Ureter (tissue), 1 donor: Measurements from ENCODE around the gene MCM3AP. TPM values are rescaled to one million over a fixed set of nuclear protein-coding genes. Genes with fewer than 3 reads are reported as not detected.

ENCODE experiments used
- DNase-seq: peaks from one replicate; pipeline ENCODE4 v3.0.0-alpha.2; 2020; ENCODE audit warnings: low spot score
- total RNA-seq: library from RNA; stranded (reverse); gene quantifications from one replicate; pipeline ENCODE4 v1.2.4, GENCODE V29; 2023
- donor health status: DM: yes; HTN: yes; CAD: no.

Gene MCM3AP
- total RNA-seq, 1 donor from 2014 or later, result 97.6 TPM

GRCh38 chr21:46187814-46188213 is 97.6 kb downstream of the MCM3AP start:
- DNase-seq, result no peak

- DNase-seq, result no peak
These were observed 98.2 kb downstream of the MCM3AP start for GRCh38 chr21:46187261-46187660.

- DNase-seq, result no peak
These were observed 99.7 kb downstream of the MCM3AP start for GRCh38 chr21:46185716-46186115.

Other genes with a start within 250 kb of the MCM3AP start
- gene COL6A2, start 187.5 kb downstream of the MCM3AP start, total RNA-seq, result 357 TPM
- 0.91 TPM for gene FTCD, start 130.0 kb downstream of the MCM3AP start, total RNA-seq
- gene SPATC1L, start 101.2 kb downstream of the MCM3AP start, total RNA-seq, result 12.3 TPM
- gene LSS, start 56.8 kb downstream of the MCM3AP start, total RNA-seq, result 49.0 TPM
- 22.8 TPM for gene YBEY, start 731 bp upstream of the MCM3AP start, total RNA-seq
- gene C21orf58, start 38.3 kb upstream of the MCM3AP start, total RNA-seq, result 2.2 TPM
- gene PCNT, start 38.5 kb upstream of the MCM3AP start, total RNA-seq, result 28.5 TPM
- gene DIP2A, start 173.3 kb upstream of the MCM3AP start, total RNA-seq, result 52.9 TPM